K562 (cell line): Measurements from ENCODE around the gene GNAI3. TPM values are rescaled to one million over a fixed set of nuclear protein-coding genes. Genes with fewer than 3 reads are reported as not detected.

ENCODE experiments used
- ATF1 ChIP-seq, 2 experiments: fragments of 450-650 bp in 1 of 2; IDR thresholded peaks; 2 replicates each; pipeline ENCODE4 v1.6.1; 2016; ENCODE audit warnings: missing compliant biosample characterization in 1 of 2, missing genetic modification characterization in 1 of 2
- BHLHE40 ChIP-seq: IDR thresholded peaks from 2 replicates; pipeline ENCODE4 v1.6.1; 2011; ENCODE audit warnings: low read length, improper control_type of control experiment
- DEAF1 ChIP-seq: fragments of 450-650 bp; formaldehyde crosslinking; IDR thresholded peaks from 2 replicates; pipeline ENCODE4 v1.4.0; 2020; ENCODE audit warnings: mild to moderate bottlenecking, moderate library complexity
- FUS ChIP-seq: fragments of 200-400 bp; formaldehyde crosslinking; optimal IDR thresholded peaks from 2 replicates; pipeline ENCODE3; 2017; ENCODE audit warnings: low read depth, low read length
- GATAD2A ChIP-seq: fragments of 450-650 bp; IDR thresholded peaks from 2 replicates; pipeline ENCODE4 v1.6.1; 2017
- HNRNPLL ChIP-seq: fragments of 200-400 bp; formaldehyde crosslinking; IDR thresholded peaks from 2 replicates; pipeline ENCODE4 v1.6.1; 2017; ENCODE audit warnings: low read length, low read depth, mild to moderate bottlenecking; ENCODE audit not compliant: poor library complexity, severe bottlenecking
- KLF13 ChIP-seq: fragments of 450-650 bp; IDR thresholded peaks from 2 replicates; pipeline ENCODE4 v1.6.1; 2016; ENCODE audit warnings: missing genetic modification characterization, low read depth, mild to moderate bottlenecking, missing compliant biosample characterization, moderate library complexity, borderline replicate concordance
- MAFK ChIP-seq: IDR thresholded peaks from 2 replicates; pipeline ENCODE4 v1.6.1; 2011; ENCODE audit warnings: low read length, improper control_type of control experiment
- NR2C2 ChIP-seq, 2 experiments: fragments of 200-800 bp in 1 of 2; sonication (Bioruptor generic) in 1 of 2; sonication (generic) in 1 of 2; formaldehyde crosslinking in 1 of 2; IDR thresholded peaks; 2 replicates each; pipeline versions ENCODE4 v1.6.1 to v1.8.0; 2016 to 2022; ENCODE audit warnings: mild to moderate bottlenecking in 1 of 2, missing compliant biosample characterization in 1 of 2, missing genetic modification characterization in 1 of 2, missing genetic modification reagents in 1 of 2
- PHF8 ChIP-seq: fragments of 200-600 bp; sonication (generic); IDR thresholded peaks from 2 replicates; pipeline ENCODE4 v1.6.1; 2012; ENCODE audit warnings: mixed run types, mild to moderate bottlenecking, inconsistent platforms, low read length, moderate library complexity, borderline replicate concordance
- RBM22 ChIP-seq: fragments of 200-400 bp; formaldehyde crosslinking; IDR thresholded peaks from 2 replicates; pipeline ENCODE4 v1.6.1; 2018; ENCODE audit warnings: low read length, low read depth; ENCODE audit not compliant: poor library complexity, severe bottlenecking
- SMARCC2 ChIP-seq: fragments of 450-650 bp; IDR thresholded peaks from 2 replicates; pipeline ENCODE4 v1.6.1; 2017; ENCODE audit warnings: antibody characterized with exemption, moderate library complexity, mild to moderate bottlenecking, low read depth
- SRF ChIP-seq, 2 experiments: fragments of 250-450, 450-650 bp in 1 of 2; sonication (Bioruptor Pico) in 1 of 2; sonication (generic) in 1 of 2; formaldehyde crosslinking; IDR thresholded peaks; 2 replicates each; pipeline versions ENCODE4 v1.5.0 to v1.5.1; 2020 to 2022; ENCODE audit warnings: mild to moderate bottlenecking in 1 of 2, missing genetic modification reagents in 1 of 2
- XRCC5 ChIP-seq: fragments of 200-400 bp; formaldehyde crosslinking; IDR thresholded peaks from 2 replicates; pipeline ENCODE4 v1.6.1; 2017; ENCODE audit warnings: low read depth, mild to moderate bottlenecking, low read length
- ZNF133 ChIP-seq: fragments of 250-450 bp; sonication (Bioruptor Pico); IDR thresholded peaks from 2 replicates; pipeline ENCODE4 v1.4.0; 2020; ENCODE audit warnings: mild to moderate bottlenecking
- ZNF239 ChIP-seq: fragments of 250-450 bp; sonication (Bioruptor Pico); IDR thresholded peaks from 2 replicates; pipeline ENCODE4 v1.4.0; 2020; ENCODE audit warnings: mild to moderate bottlenecking
- ZNF263 ChIP-seq: sonication (generic); formaldehyde crosslinking; IDR thresholded peaks from 2 replicates; pipeline ENCODE4 v1.8.0; 2022; ENCODE audit warnings: mild to moderate bottlenecking, missing genetic modification reagents, borderline replicate concordance
- ZNF384 ChIP-seq: IDR thresholded peaks from 2 replicates; pipeline ENCODE4 v1.6.1; 2012; ENCODE audit warnings: low read depth, low read length, improper control_type of control experiment
- polyA plus RNA-seq, 8 experiments: library from polyadenylated mRNA; depleted of rRNA in 4 of 8; stranded (reverse) in 5 of 8; unstranded in 3 of 8; fragments of >200 nt; fragmentation: Nextera tagmentation in 2 of 8; fragmentation: Illumina TruSeq in 1 of 8; extraction: Ambion mirVana in 2 of 8; extraction: Trizol in 1 of 8; gene quantifications; 2 replicates each; pipeline versions ENCODE4 v1.2.1 to v1.2.3, GENCODE V29; 2011 to 2014; ENCODE audit warnings: inconsistent platforms in 1 of 8, missing spikeins in 1 of 8
- total RNA-seq, 7 experiments: library from RNA; depleted of rRNA in 6 of 7; stranded (reverse); fragments of >200 nt in 6 of 7; fragmentation: Illumina TruSeq in 2 of 7; extraction: Trizol in 2 of 7; gene quantifications; 2 replicates each; pipeline versions ENCODE4 v1.2.1 to v1.2.3, GENCODE V29; 2011 to 2021; ENCODE audit warnings: low replicate concordance in 1 of 7
- TF ChIP-seq, protein P1 (sequence below), 3 experiments: fragments of 200-800 bp in 1 of 3; fragments of 250-450 bp in 1 of 3; fragments of 450-650 bp in 1 of 3; sonication (Bioruptor Pico) in 1 of 3; sonication (Bioruptor generic) in 1 of 3; formaldehyde crosslinking in 1 of 3; IDR thresholded peaks; 2 replicates each; pipeline versions ENCODE4 v1.6.1 to v1.8.0; 2016 to 2022; ENCODE audit warnings: mild to moderate bottlenecking in 2 of 3, missing genetic modification characterization in 2 of 3, missing compliant biosample characterization in 1 of 3, moderate library complexity in 1 of 3
- TF ChIP-seq, protein P2 (sequence below): sonication (generic); formaldehyde crosslinking; IDR thresholded peaks from 2 replicates; pipeline ENCODE4 v1.8.0; 2022; ENCODE audit warnings: missing genetic modification reagents, mild to moderate bottlenecking, moderate library complexity, borderline replicate concordance

GNAI3 gene
- total and polyA plus RNA-seq, 9 of the 15 experiments (the other 6 are each of a cell fraction or from before 2014, with no cell fraction given): 6.3 to 13.2 (median 8.9) TPM

DNA sequence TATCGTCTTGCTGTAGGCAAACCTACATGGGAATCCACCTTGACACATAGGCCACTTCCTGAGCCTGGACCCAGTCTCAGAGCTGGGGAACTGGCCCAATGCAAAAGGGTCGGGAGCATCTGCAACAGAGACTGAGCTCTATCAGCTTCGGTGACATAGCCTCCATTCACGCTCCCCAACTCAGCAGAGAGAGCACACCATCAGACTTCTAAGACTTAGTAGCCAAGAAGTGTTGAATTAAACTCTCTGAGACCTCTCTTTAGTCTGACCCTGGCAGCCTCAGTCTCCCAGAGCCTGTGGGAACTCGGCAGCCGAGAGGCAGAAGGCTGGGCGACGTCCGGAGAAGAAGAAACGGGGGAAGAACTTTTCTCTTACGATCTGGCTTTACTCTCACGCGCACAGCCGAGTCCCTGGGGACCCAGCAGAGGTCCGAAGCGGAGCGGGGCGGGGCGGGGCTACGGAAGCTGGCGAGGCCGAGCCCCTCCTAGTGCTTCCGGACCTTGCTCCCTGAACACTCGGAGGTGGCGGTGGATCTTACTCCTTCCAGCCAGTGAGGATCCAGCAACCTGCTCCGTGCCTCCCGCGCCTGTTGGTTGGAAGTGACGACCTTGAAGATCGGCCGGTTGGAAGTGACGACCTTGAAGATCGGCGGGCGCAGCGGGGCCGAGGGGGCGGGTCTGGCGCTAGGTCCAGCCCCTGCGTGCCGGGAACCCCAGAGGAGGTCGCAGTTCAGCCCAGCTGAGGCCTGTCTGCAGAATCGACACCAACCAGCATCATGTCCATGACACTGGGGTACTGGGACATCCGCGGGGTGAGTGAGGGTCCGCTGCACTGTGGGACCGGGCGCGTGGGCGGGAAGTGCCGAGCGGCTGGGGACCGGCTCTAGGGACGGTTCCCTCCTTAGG, 107.5 kb downstream of the GNAI3 start, which contains the start of gene GSTM4 (continued):
- TF ChIP-seq RBM22 (no peak), SMARCC2 (no peak), NR2C2 (CRISPR knock-in tag; IDR thresholded peaks at IDR 0.05) (no peak; the same call in 1 of the 2 replicates), NR2C2 (tag; IDR thresholded peaks at IDR 0.05) (peak; percentile 84), ATF1 (CRISPR knock-in tag; IDR thresholded peaks at IDR 0.05) (no peak), ATF1 (tag; IDR thresholded peaks at IDR 0.05) (peak; percentile 67), PHF8 (peak; percentile 84), KLF13 (tag) (peak; percentile 84; the same call in 1 of the 2 replicates), ZNF133 (CRISPR knock-in tag) (no peak), ZNF239 (CRISPR knock-in tag) (no peak), XRCC5 (peak; percentile 27; the same call in 1 of the 2 replicates), FUS (no peak), SRF (CRISPR knock-in tag; IDR thresholded peaks at IDR 0.05) (peak in 1 of 2 experiments; percentile 60; a peak in 1 of 4 replicates), BHLHE40 (no peak; the same call in 1 of the 2 replicates), DEAF1 (CRISPR knock-in tag) (no peak; the same call in 1 of the 2 replicates), ZNF263 (CRISPR knock-in tag) (peak; percentile 68; the same call in 1 of the 2 replicates), MAFK (no peak), GATAD2A (0 out of 2 replicates have a peak, but pooled peaks have one; percentile 43), ZNF384 (no peak), HNRNPLL (peak; percentile 46)
- TF ChIP-seq, protein P1, sequence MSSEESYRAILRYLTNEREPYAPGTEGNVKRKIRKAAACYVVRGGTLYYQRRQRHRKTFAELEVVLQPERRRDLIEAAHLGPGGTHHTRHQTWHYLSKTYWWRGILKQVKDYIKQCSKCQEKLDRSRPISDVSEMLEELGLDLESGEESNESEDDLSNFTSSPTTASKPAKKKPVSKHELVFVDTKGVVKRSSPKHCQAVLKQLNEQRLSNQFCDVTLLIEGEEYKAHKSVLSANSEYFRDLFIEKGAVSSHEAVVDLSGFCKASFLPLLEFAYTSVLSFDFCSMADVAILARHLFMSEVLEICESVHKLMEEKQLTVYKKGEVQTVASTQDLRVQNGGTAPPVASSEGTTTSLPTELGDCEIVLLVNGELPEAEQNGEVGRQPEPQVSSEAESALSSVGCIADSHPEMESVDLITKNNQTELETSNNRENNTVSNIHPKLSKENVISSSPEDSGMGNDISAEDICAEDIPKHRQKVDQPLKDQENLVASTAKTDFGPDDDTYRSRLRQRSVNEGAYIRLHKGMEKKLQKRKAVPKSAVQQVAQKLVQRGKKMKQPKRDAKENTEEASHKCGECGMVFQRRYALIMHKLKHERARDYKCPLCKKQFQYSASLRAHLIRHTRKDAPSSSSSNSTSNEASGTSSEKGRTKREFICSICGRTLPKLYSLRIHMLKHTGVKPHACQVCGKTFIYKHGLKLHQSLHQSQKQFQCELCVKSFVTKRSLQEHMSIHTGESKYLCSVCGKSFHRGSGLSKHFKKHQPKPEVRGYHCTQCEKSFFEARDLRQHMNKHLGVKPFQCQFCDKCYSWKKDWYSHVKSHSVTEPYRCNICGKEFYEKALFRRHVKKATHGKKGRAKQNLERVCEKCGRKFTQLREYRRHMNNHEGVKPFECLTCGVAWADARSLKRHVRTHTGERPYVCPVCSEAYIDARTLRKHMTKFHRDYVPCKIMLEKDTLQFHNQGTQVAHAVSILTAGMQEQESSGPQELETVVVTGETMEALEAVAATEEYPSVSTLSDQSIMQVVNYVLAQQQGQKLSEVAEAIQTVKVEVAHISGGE (CRISPR knock-in tag; IDR thresholded peaks at IDR 0.05): peak in 1 of 3 experiments; percentile 76; a peak in 2 of 6 replicates
- TF ChIP-seq, protein P2, sequence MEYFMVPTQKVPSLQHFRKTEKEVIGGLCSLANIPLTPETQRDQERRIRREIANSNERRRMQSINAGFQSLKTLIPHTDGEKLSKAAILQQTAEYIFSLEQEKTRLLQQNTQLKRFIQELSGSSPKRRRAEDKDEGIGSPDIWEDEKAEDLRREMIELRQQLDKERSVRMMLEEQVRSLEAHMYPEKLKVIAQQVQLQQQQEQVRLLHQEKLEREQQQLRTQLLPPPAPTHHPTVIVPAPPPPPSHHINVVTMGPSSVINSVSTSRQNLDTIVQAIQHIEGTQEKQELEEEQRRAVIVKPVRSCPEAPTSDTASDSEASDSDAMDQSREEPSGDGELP (CRISPR knock-in tag): peak; percentile 90
